Measurements from ENCODE around the gene IDH2. TPM values are rescaled to one million over a fixed set of nuclear protein-coding genes. Genes with fewer than 3 reads are reported as not detected.

Gene IDH2
- total RNA-seq, 1 experiment from 2014 or later, result 48.1 TPM

- TF ChIP-seq ATF3 (IDR thresholded peaks at IDR 0.05) (no peak), SP1 (IDR thresholded peaks at IDR 0.05; ENCODE audit: low read depth) (no peak), EZH2phosphoT487 (IDR thresholded peaks at IDR 0.05; ENCODE audit: borderline replicate concordance) (no peak), SIN3A (IDR thresholded peaks at IDR 0.05; ENCODE audit: low read depth) (no peak), TCF7L2 (IDR thresholded peaks at IDR 0.05; ENCODE audit: borderline replicate concordance, extremely low read depth, insufficient read depth, insufficient read length) (no peak)
Observed at GRCh38 chr15:90062973-90063769, 39.1 kb downstream of the IDH2 start (continued).

- Histone ChIP-seq H3K4me1 (ENCODE audit: control insufficient read depth in 1 of 2, insufficient read depth in 2 of 2, low read length in 2 of 2) (peaks cover 3 to 17% of the 10 kb centered on the region in 2 experiments; a peak in 3 of 4 replicates), H3K27me3 (ENCODE audit: insufficient read depth, low read length) (no peaks in the 10 kb centered on the region), H3K4me3 (replicated peaks in 1 of 2; ENCODE audit: low read depth in 1 of 2, low read length in 2 of 2) (no peak overlapping the region), H3K9me3 (ENCODE audit: control insufficient read depth in 1 of 2, insufficient read depth in 1 of 2, low read depth in 1 of 2, low read length in 2 of 2) (no peaks in the 10 kb centered on the region), H3K79me2 (ENCODE audit: insufficient read depth, low read length) (no peaks in the 10 kb centered on the region), H3K36me3 (ENCODE audit: control insufficient read depth in 1 of 2, insufficient read depth in 2 of 2, low read length in 2 of 2) (no peaks in the 10 kb centered on the region), H3K27ac (ENCODE audit: low read depth, low read length) (no peak overlapping the region), H3K4me2 (ENCODE audit: low read length) (no peak overlapping the region), H3K9me2 (ENCODE audit: insufficient read depth) (no peaks in the 10 kb centered on the region), H2AFZ (ENCODE audit: low read depth, low read length, poor library complexity, severe bottlenecking) (no peak overlapping the region), H3K9ac (ENCODE audit: low read length) (no peak overlapping the region), H4K20me1 (ENCODE audit: insufficient read depth) (no peaks in the 10 kb centered on the region)
- RAD21 ChIA-PET (ENCODE audit: low non-redundant PET in 1 of 2, low total read pairs in 2 of 2, uncharacterized antibody in 2 of 2, unreplicated experiment in 2 of 2), result no interaction called here
- DNase-seq (ENCODE audit: low read depth, low spot score), result no peak
- ATAC-seq, result no peak
- CTCF ChIA-PET, result no interaction called here
- POLR2A ChIA-PET, result interaction anchor here (0.5 kb wide), 1 partner anchor 113 kb away, joined by 3 read pairs; no protein-coding TSS in a partner anchor
- no TSS peak for BruUV-seq (replicated peaks)
- intact Hi-C loops (cut with micrococcal nuclease), result no loop called here
- TF ChIP-seq POLR2AphosphoS5 (IDR thresholded peaks at IDR 0.05; ENCODE audit: low read depth, low read length), result no peak
- no peak for TF ChIP-seq EZH2 (IDR thresholded peaks at IDR 0.05)
- TF ChIP-seq SRF (IDR thresholded peaks at IDR 0.05; ENCODE audit: low read depth), result no peak
- TF ChIP-seq FOSL1 (IDR thresholded peaks at IDR 0.05; ENCODE audit: low read depth), result no peak
- no peak for TF ChIP-seq ZFX (IDR thresholded peaks at IDR 0.05)
- no peak for TF ChIP-seq ELF1 (IDR thresholded peaks at IDR 0.05; ENCODE audit: borderline replicate concordance, low read depth)
- no peak for TF ChIP-seq ATF3 (IDR thresholded peaks at IDR 0.05)
- TF ChIP-seq ZBTB33 (IDR thresholded peaks at IDR 0.05; ENCODE audit: extremely low read depth, insufficient replicate concordance, low read length), result no peak
- no peak for TF ChIP-seq CEBPB (IDR thresholded peaks at IDR 0.05; ENCODE audit: low read depth)
- no peak for TF ChIP-seq EGR1 (IDR thresholded peaks at IDR 0.05; ENCODE audit: low read depth)
- TF ChIP-seq EZH2phosphoT487 (IDR thresholded peaks at IDR 0.05; ENCODE audit: borderline replicate concordance), result no peak
- no peak for TF ChIP-seq CBX3 (IDR thresholded peaks at IDR 0.05; ENCODE audit: low read depth)
- no peak for TF ChIP-seq YY1 (IDR thresholded peaks at IDR 0.05; ENCODE audit: extremely low read depth, insufficient replicate concordance, low read depth, low read length)
- no peak for TF ChIP-seq REST (IDR thresholded peaks at IDR 0.05; ENCODE audit: low read depth)
- no peak for TF ChIP-seq POLR2A (IDR thresholded peaks at IDR 0.05; ENCODE audit: borderline replicate concordance, extremely low read depth, insufficient read depth, insufficient read length)
- no peak for TF ChIP-seq MAX (IDR thresholded peaks at IDR 0.05)
Observed at GRCh38 chr15:90062462-90062932, 39.8 kb downstream of the IDH2 start.
